ENCODE results near the gene ADAMTS6. TPM values are rescaled to one million over a fixed set of nuclear protein-coding genes. Genes with fewer than 3 reads are reported as not detected.

ADAMTS6 gene
- total RNA-seq, 1 donor from 2014 or later = 21.5 TPM

- no peak overlapping the region for H3K4me3 Mint-ChIP-seq (ENCODE audit: unreplicated experiment)
- H3K36me3 Mint-ChIP-seq (ENCODE audit: low read depth) = peaks cover 19% of the 10 kb centered on the region
- no peak for DNase-seq (ENCODE audit: low spot score)
- no peaks in the 10 kb centered on the region for H3K9me3 Mint-ChIP-seq (ENCODE audit: low read depth)
- TF ChIP-seq, protein P1, sequence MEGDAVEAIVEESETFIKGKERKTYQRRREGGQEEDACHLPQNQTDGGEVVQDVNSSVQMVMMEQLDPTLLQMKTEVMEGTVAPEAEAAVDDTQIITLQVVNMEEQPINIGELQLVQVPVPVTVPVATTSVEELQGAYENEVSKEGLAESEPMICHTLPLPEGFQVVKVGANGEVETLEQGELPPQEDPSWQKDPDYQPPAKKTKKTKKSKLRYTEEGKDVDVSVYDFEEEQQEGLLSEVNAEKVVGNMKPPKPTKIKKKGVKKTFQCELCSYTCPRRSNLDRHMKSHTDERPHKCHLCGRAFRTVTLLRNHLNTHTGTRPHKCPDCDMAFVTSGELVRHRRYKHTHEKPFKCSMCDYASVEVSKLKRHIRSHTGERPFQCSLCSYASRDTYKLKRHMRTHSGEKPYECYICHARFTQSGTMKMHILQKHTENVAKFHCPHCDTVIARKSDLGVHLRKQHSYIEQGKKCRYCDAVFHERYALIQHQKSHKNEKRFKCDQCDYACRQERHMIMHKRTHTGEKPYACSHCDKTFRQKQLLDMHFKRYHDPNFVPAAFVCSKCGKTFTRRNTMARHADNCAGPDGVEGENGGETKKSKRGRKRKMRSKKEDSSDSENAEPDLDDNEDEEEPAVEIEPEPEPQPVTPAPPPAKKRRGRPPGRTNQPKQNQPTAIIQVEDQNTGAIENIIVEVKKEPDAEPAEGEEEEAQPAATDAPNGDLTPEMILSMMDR (IDR thresholded peaks at IDR 0.05) = no peak
- peaks cover 5% of the 10 kb centered on the region for H3K4me1 Mint-ChIP-seq (ENCODE audit: low read depth)
- no peaks in the 10 kb centered on the region for H3K27me3 Mint-ChIP-seq (ENCODE audit: low read depth)
- no peak overlapping the region for H3K27ac Mint-ChIP-seq (ENCODE audit: unreplicated experiment)
Measured at GRCh38 chr5:65255294-65255693, 226.4 kb downstream of the ADAMTS6 start.

GRCh38 chr5:65252977-65253376, 228.7 kb downstream of the ADAMTS6 start:
- no peaks in the 10 kb centered on the region for H3K9me3 Mint-ChIP-seq (ENCODE audit: low read depth)
- H3K27ac Mint-ChIP-seq (ENCODE audit: unreplicated experiment) = no peak overlapping the region
- TF ChIP-seq, protein P1 (IDR thresholded peaks at IDR 0.05) = no peak
- no peak for DNase-seq (ENCODE audit: low spot score)
- no peak overlapping the region for H3K4me3 Mint-ChIP-seq (ENCODE audit: unreplicated experiment)
- H3K4me1 Mint-ChIP-seq (ENCODE audit: low read depth) = peaks cover 5% of the 10 kb centered on the region
- no peaks in the 10 kb centered on the region for H3K27me3 Mint-ChIP-seq (ENCODE audit: low read depth)
- peaks cover 3% of the 10 kb centered on the region for H3K36me3 Mint-ChIP-seq (ENCODE audit: low read depth)

GRCh38 chr5:65248896-65249295, 232.8 kb downstream of the ADAMTS6 start:
- no peak overlapping the region for H3K27ac Mint-ChIP-seq (ENCODE audit: unreplicated experiment)
- H3K4me1 Mint-ChIP-seq (ENCODE audit: low read depth) = peaks cover 12% of the 10 kb centered on the region
- DNase-seq (ENCODE audit: low spot score) = no peak
- TF ChIP-seq, protein P1 (IDR thresholded peaks at IDR 0.05) = no peak
- H3K9me3 Mint-ChIP-seq (ENCODE audit: low read depth) = no peaks in the 10 kb centered on the region
- no peaks in the 10 kb centered on the region for H3K27me3 Mint-ChIP-seq (ENCODE audit: low read depth)
- H3K4me3 Mint-ChIP-seq (ENCODE audit: unreplicated experiment) = no peak overlapping the region
- H3K36me3 Mint-ChIP-seq (ENCODE audit: low read depth) = peaks cover 2% of the 10 kb centered on the region

DNA sequence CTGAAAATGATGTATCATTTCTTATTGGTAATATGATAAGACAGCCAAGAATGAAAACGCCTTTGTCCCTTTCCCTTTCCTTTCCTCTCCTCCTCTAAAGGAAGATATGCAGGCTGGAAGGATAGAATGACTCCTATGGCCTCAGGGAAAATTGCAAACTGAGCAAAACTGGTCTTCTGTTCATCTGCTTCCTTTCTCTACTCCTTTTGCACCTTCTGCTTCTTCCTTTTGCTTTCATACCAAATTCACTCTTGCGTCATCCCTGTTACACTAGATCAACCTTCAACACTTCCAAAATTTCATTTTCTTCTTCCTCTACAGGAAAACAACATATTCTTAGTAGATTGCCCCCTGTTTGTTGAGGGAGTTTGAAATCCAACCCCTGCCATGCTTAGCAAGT, 234.1 kb downstream of the ADAMTS6 start:
- H3K9me3 Mint-ChIP-seq (ENCODE audit: low read depth) = no peaks in the 10 kb centered on the region
- H3K36me3 Mint-ChIP-seq (ENCODE audit: low read depth) = peaks cover 2% of the 10 kb centered on the region
- H3K4me1 Mint-ChIP-seq (ENCODE audit: low read depth) = peaks cover 14% of the 10 kb centered on the region
- DNase-seq (ENCODE audit: low spot score) = no peak
- H3K27me3 Mint-ChIP-seq (ENCODE audit: low read depth) = no peaks in the 10 kb centered on the region
- no peak overlapping the region for H3K4me3 Mint-ChIP-seq (ENCODE audit: unreplicated experiment)
- no peak overlapping the region for H3K27ac Mint-ChIP-seq (ENCODE audit: unreplicated experiment)
- TF ChIP-seq, protein P1 (IDR thresholded peaks at IDR 0.05) = no peak

DNA sequence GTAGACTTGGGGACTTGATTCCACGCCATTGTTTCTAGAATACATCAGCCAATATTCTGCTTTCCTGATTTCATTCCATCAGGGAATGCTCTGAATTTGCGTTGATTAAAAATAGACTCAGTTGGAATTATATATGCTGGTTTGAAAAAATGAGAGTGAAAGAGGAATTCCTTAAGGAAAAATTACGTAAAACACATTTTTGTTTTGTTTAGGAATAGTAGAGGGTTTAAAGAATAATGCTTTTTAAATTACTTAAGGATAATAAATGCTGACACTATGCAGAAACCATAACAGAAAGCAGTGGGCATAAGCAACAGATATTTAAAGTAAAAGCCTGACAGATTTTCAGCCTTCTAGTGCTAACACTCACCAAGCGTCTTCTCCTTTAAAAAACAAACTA, 235.0 kb downstream of the ADAMTS6 start:
- no peak overlapping the region for H3K4me3 Mint-ChIP-seq (ENCODE audit: unreplicated experiment)
- peaks cover 14% of the 10 kb centered on the region for H3K4me1 Mint-ChIP-seq (ENCODE audit: low read depth)
- DNase-seq (ENCODE audit: low spot score) = no peak
- peaks cover 2% of the 10 kb centered on the region for H3K36me3 Mint-ChIP-seq (ENCODE audit: low read depth)
- H3K27me3 Mint-ChIP-seq (ENCODE audit: low read depth) = no peaks in the 10 kb centered on the region
- TF ChIP-seq, protein P1 (IDR thresholded peaks at IDR 0.05) = no peak
- H3K9me3 Mint-ChIP-seq (ENCODE audit: low read depth) = no peaks in the 10 kb centered on the region
- H3K27ac Mint-ChIP-seq (ENCODE audit: unreplicated experiment) = no peak overlapping the region
